NCI-H524 treated with DMSO at 0.1 percent for 48 hours (cell line): ENCODE measurements around the gene SHISA9.
"Not testable (repeated sequence)": the region's sequence is repeated elsewhere in the genome, so short reads cannot be mapped to it uniquely, and the experiment has no call there.

Source experiments
- DNase-seq: peaks from one replicate; lab custom pipeline; 2025; lab: John Stamatoyannopoulos, UW

SHISA9 gene

DNA sequence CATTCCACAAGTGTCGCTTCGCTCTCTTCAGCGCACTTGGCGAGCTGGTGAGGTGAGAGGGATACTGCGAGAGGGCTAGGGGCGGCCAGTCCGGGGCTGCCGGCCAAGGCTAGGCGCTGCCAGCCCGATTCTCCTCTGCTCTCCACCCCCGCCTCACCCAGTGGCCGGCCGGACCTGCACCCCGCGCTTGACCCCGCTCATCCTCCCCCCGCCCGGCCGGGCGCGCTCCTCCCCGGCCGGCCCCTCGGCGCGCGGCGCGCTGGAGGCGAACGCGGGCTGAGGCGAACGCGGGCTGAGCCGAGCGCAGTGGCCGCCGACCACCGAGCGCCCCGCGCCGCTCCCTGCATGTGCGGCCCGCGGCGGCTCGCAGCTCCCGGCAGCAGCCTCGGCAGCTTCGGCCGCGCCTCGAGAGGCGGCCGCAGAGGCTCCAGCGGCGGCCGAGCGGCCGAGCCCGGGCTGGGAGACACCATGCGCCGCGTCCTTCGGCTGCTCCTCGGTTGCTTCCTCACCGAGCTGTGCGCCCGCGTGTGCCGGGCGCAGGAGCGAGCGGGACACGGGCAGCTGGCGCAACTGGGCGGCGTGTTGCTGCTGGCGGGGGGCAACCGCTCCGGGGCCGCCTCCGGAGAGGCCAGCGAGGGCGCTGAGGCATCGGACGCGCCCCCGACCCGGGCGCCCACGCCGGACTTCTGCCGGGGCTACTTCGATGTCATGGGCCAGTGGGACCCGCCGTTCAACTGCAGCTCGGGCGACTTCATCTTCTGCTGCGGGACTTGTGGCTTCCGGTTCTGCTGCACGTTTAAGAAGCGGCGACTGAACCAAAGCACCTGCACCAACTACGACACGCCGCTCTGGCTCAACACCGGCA lies at the start of gene SHISA9:
TSS of gene SHISA9 (plus strand) at position 2 of the 865 bp plus-strand sequence.
- DNase-seq = no peak

DNA sequence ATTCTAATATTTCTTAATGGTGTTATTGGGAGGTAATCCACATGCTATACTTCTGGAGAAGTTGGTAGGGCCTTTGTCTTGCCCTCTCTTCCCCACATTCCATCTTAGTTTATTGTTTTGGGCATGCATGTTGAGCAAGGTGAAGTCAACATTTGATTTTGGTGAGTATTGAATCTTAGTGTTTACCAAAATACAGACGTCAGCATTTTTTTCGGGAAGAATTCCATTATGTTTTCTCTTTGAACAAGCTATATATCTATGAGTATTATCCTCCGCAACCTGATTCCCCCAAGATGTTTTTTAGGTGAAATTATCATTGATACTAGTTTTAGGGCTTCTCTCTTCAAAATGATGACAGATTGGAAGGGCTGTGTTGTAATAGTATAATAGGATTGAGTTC lies 47.4 kb upstream of the SHISA9 start:
- DNase-seq = no peak

DNA sequence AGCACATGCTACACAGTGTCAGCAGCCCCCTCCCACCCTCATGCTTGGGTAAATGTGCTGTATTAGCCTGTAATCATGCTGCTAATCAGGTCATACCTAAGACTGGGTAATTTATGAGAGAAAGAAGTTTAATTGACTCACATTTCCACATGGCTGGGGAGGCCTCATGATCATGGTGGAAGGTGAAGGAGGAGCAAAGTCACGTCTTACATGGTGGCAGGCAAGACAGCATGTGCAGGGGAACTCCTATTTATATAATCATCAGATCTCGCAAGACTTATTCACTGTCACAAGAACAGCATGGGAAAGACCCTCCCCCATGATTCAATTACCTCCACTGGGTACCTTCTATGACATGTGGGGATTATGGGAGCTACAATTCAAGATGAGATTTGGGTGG lies 44.0 kb upstream of the SHISA9 start:
- not testable (repeated sequence) for DNase-seq

DNA sequence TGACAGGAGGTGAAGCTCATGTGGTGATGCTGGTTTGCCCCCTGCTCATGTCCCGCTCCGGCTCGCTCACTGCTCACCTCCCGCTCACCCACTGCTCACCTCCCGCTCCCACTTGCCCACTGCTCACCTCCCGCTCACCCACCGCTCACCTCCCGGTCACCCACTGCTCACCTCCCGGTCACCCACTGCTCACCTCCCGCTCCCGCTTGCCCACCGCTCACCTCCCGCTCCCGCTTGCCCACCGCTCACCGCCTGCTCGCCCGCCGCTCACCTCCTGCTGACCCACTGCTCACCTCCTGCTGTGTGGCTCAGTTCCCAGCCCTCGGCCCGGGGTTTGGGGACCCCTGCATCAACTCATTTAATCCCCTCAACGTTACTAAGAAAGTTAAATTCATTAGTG lies 39.1 kb upstream of the SHISA9 start:
- no peak for DNase-seq

DNA sequence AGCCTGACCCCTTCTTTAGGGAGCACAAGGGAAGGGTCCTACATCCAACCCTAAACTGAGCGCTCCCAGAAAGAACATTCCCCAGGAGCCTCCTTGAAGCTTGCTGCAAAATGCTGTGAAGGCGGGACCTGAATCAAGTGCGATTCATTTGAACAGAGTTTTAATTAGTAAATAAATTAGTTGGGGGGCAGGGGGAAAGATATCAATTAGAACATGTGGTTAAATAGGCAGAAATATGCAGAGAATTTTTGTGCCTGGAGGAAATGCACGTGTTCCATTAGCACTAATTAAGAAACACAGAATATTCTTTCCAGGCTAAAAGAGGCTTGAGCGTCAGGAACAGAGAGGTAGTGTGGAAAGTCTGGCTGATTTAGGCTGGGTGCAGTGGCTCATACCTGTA lies 38.5 kb upstream of the SHISA9 start:
- no peak for DNase-seq

DNA sequence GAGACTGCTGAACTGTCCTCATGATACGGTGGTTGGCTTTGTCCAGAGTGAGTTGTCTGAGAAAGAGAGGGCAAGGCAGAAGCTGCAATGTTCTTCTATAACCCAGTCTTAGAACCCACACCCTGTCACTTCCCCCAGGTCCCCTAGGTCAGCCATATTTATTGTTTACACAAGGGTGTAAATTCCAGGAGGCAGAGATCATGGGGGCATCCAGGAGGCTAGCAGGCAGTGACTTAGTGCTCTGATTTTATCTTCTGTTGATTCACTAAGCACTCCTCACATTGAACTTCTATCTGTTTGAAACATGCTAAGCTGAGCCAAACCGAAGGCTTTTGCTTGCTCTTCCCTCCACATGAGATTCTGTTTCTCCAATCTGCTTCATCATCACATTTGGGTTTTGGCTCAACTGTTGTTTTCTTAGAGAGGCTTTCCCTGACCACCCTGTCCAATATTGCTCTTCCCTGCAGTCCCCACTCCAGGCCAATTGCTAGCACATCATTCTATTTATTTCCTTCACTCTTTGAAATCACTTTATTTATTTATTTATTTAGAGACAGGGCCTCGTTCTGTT lies 34.3 kb upstream of the SHISA9 start:
- DNase-seq = no peak

DNA sequence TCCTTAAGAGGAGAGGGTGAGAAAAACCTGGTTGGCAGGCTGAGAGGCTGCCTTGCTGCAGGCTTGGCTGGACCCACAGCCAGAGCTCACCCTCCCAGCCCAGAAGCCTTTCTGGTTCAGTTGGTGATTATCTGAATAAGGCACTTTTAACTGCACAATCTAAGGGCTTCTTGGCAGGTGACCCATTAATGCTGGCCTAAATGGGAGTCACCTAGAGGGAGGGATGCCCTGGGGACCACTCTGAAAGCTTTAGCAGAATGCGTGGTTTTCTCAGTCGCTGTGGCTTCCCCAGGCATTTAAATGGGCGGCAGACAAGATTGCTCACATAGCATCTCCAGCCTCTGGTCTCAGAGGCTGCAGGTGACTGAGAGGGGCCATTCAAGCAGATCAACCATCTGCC lies 33.2 kb upstream of the SHISA9 start:
- no peak for DNase-seq

DNA sequence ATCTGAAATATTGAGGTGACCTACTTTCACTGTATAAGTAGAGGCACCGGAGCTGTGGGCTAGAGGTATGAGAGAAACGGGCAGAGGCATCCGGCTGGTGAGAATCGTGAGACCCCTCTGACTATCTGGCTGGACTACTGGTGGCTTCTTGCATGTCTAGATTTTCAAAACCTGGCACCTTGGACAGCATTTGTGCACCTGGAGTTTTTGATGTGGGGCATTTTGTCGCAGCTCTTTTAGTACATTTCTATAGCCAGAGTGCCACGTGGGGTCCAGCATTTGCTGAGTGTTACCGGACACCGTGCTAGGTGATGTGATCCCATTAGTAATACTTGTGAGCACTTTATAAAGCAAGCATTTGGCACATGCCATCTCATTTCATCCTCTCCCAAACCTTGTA lies 32.6 kb upstream of the SHISA9 start:
- DNase-seq = no peak

DNA sequence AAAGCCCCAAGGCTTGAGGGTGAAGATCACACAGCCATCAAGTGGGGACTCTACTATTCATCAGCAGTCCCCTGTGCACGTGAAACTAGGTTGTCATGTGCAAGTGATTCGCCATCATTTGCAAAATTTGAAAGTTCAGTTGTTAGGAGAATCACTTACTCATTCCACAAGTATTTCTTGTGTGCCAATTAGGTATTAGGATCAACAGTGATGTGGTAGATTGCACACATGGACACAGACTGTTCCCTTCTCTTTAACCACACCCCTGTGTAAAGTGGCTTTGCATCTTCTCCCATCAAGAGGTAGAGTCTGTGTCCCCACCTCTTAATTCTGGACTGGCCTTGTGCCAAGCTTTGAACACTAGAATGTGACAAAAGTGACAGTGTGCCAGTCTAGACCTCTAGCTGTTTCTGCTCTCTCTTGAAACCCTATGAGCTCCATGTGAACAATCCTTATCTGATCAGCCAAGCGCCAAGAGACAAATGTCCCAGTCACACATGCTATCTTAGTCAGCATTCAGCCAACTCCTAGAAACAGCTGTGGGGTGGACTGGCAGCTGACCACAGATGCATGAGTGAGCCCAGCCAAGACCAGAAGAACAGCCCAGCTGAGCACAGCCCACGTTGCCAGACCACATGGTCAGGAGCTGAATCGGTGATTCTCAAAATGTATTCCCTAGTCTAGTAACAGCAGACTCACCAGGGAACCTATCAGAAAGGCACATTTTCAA lies 31.5 kb upstream of the SHISA9 start:
- no peak for DNase-seq

DNA sequence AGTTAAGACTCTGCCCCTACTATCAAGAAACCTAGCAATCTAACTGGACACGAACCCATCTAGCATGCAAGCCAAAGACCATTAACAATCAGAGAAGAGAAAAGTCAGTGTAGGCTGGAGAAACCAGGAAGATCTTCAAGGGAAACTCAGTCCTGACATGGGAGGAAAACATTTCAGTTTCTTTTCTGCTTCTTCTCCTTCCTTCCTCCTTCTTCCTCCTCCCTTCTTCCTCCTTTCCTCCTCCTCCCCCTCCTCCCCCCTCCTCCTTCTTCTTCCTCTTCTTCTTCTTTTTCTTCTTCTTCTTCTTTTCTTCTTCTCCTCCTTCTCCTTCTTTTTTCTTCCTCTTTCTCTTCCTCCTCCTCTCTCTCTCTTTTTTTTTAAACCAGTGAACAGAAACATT lies 29.6 kb upstream of the SHISA9 start:
- DNase-seq = no peak

DNA sequence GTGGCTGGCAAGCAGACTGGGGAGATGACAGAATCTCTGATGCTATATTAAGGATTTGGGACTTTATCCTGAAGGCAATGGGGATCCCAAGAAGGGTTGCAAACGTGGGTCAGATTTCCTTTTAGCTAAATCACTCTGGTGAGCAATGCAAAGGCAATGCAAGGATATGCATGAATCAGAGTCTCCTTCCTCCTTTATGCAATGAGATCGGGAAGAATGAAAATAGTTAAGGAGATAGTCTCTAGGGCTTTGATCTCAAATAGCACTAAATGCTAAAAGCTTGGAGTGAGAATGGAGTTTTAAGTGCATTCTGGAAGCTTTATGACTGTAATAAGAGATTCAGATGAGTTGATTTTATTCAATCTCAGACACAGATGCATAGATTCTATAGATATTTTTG lies 27.2 kb upstream of the SHISA9 start:
- no peak for DNase-seq

DNA sequence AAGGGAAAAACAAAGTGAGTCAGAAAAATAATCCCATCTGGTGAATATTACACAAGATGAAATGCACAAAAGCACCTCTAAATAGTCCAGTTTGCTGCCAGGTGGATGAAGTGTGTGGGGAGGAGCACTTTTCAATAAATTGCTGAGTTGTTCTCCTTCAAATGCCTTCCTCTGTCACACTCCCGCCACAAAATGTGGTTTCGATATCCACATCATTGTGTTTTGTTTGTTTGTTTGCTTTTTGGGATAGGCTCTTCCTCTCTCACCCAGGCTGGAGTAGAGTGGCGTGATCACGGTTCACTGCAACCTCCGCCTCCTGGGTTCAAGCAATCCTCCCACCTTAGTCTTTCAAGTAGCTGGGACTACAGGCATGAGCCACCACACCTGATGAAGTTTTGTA lies 24.6 kb upstream of the SHISA9 start:
- DNase-seq = no peak

DNA sequence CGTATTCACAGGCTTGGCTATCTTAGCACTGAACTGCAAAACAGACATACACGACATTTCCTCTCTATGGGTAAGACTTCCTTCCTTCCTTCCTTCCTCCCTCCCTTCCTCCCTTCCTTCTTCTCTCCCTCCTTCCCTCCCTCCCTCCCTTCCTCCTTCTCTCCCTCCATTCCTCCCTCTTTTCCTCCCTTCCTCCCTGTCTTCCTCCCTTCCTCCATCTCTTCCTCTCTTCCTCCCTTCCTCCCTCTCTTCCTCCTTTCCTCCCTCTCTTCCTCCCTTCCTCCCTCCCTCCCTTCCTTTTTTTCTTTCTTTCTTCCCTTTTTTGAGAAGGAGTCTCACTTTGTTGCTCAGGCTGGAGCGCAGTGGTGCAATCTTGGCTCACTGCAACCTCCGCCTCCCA lies 22.4 kb upstream of the SHISA9 start:
- no peak for DNase-seq

DNA sequence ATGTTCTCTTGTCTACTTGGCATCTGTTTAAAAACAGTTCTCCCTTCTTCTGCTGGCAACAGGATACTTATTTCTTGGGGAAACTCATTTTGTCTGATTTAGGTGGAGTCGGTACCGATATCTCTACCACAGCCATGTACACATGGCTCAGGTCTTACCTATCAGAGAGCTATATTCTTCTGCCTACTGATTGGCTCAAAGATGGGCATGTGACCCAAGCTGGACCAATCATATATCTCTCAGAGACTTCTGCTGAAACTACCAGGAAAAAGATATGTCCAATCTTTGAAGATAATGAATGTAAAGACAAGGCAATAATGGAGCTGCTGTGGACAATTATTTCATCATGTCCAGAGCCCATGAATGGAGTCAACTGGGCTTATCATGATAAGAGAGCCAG lies 21.6 kb upstream of the SHISA9 start:
- no peak for DNase-seq

DNA sequence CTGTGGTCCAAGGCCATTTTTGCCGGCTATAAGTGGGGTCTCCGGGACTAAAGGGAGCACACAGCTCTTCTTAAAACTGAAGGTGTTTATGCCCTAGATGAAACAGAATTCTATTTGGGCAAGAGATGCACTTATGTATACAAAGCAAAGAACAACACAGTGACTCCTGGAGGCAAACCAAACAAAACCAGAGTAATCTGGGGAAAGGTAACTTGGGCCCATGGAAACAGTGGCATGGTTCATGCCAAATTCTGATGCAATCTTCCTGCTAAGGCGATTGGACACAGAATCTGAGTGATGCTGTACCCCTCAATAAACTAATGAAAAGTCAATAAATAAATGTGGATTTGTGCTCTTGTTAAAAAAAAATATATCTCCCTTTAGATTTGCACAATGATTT lies 20.2 kb upstream of the SHISA9 start:
- DNase-seq = no peak

DNA sequence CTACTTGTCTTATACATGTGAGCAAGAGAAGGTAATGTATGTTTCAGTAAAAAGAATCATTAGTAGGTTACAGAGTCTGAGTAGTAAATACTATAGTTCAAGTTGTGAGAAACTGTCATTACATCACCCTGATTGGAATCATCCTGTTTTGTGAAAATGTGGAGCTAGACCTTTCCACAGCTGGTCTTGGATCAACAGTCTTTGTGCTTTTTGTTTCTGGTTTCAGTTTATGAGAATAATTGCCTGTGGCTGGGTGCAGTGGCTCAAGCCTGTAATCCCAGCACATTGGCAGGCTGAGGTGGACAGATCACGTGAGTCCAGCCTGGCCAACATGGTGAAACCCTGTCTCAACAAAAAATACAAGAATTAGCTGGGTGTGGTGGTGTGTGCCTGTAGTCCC lies 19.7 kb upstream of the SHISA9 start:
- DNase-seq = no peak

DNA sequence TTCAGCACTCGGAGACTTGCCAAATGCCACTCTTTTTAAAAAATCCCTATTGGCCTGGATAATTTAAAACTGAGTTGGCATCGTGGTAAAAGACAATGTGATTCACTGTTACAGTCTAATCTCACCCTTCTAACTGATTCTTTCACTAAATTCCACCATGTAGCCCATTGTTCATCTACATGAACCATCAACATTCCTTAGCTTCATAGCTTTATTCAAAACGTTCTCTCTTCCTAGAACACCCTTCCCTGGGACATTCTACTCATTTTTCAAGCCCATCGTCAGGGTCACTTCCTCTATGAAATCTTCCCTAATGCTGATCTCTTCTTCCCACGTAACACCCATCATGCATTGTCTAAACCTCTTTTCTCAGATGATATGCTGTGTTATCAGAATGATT lies 15.7 kb upstream of the SHISA9 start:
- no peak for DNase-seq

DNA sequence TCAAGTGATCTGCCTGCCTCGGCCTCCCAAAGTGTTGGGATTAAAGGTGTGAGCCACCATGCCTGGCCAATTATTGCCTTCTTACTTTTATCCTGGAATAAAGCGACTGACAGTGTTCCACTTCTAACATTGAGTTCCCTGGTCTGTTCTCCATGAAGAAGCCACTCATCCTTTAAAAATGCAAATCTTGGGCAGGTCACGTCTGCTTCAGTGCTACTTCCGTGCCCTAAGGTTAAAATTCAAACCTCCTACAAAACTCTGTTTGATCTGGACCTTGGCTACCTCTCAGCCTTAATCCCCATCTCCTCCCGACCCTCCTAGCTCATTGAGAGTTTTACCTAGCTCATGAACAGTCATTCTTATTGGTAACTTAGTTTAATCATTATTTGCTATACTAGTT lies 9.6 kb upstream of the SHISA9 start:
- DNase-seq = no peak

DNA sequence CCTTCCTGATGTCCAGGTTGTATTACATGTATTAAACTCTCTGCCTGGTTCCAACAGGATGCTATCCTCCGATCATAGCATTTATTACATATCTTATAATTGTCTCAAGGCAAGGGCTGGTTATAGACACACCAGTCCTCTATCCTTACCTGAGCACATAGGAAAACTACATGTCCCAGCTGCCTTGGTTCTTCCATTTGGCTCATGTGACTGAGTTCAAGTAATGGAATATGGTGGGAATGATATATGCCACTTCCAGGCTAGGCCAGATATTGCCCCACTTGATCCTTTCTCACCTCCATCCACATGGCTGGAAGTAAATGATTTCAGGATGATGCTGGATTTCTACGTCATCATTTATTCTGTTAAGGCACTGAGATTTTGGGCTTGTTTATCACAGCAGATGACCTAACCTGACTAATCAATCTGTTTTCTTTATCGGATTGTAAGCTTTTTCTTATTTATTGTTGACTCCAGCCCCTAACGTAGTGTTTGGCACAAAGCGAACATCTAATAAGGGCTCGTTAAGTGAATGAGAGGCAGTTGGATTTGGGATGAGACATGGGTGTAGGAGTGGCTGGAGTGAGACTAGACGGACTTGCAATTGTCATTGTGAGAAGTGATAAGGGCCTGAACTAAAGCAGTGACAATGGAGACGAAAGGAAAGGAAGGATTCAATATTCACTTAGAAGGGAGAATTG lies 8.2 kb upstream of the SHISA9 start:
- DNase-seq = no peak

DNA sequence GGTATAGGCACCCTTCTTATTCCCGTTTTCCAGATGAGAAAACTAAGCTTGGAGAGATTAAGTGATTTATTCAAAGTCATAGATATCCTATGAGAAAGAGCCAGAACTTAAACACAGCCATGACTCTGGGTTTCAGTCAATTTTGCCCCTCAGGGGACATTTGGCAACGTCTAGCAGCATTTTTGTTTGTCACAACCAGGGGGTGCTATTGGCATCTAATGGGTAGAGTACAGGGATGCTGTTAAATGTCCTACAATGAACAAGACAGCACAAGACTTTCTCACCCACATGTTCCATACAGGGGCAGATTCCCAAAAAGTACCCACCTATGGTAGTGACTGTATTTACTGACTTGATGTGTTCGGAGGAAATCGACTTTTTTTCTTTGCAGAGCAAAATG lies 4.8 kb upstream of the SHISA9 start:
- DNase-seq = no peak

DNA sequence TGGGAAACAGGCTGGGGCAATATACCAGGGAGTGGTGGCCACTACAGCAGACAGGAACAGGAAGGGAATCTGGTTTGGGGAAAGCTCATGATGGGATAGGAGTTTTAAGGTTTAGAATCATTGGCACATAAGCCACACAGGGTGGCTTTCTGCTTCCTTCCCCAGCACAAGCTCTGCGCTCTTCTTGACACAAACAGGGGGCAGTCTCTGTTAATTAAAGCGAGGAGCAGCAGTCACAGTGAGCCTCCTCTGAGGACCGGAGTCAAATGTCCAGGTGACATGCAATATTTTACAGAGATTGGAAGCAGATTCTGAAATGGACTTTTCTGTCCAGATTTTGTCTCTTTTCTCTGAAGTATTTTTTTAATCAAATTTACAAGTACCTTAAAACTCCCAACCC lies 2.8 kb upstream of the SHISA9 start:
- peak; percentile 26 for DNase-seq

DNA sequence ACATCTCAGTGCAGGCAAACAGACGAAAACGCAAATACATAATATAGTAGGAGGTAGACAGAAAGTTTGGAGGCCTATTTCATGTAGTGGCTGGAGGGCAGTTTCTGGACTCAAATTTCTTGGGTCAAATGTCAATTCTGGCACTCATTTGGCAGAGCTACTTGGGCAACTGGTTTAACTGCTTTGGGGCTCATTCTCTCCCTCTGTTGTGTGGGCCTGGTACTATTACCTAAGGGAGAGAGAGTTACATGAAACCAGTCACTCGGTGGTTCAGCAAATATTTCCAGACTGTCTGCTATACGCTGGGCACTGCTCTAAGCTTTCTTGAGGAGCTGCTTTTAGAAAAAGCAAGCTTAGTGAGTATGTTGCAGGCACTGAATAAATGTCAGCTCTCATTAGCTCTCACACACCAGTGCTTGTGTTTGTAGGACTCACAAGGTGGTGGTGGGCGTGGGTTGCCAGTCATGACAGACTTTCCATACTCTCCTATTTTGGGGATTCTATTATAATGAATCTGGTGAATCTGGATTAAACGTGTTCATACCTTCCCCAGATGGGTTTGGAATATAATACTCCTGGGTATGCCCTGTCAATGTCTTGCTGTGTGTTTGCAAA lies 1.8 kb upstream of the SHISA9 start:
- DNase-seq = no peak
